ENCODE results near the gene AR.

DNA sequence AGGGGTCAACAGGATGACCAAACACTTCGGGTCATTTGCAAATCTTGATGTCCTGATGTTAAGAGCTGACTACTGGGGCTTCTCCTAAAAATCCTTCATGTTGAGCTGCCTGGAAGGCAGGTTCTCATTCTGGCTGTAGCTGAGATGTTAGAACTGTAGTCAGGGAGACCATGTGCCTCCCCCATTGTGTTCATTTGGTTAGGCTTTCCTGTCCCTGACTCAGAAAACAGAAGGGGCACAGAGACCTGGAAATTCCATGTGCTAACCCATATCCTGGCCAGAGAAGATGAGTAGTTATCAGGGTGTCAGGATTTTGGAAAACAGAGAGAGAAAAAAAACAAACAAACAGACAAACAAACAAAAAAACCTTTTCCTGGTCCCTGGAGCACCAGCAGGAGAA, 177.5 kb downstream of the AR start:
- TF ChIP-seq POLR2A (IDR thresholded peaks at IDR 0.05; ENCODE audit: low read depth, low read length) (no peak), FOS (IDR thresholded peaks at IDR 0.05; ENCODE audit: borderline replicate concordance, insufficient read depth, low read length) (no peak), POLR2AphosphoS5 (IDR thresholded peaks at IDR 0.05; ENCODE audit: insufficient read depth, low read depth, low read length) (no peak), EZH2 (IDR thresholded peaks at IDR 0.05; ENCODE audit: borderline replicate concordance, low read depth, low read length, severe bottlenecking) (no peak), MYC (IDR thresholded peaks at IDR 0.05; ENCODE audit: low read depth, low read length) (no peak)
- TF ChIP-seq, protein P1, sequence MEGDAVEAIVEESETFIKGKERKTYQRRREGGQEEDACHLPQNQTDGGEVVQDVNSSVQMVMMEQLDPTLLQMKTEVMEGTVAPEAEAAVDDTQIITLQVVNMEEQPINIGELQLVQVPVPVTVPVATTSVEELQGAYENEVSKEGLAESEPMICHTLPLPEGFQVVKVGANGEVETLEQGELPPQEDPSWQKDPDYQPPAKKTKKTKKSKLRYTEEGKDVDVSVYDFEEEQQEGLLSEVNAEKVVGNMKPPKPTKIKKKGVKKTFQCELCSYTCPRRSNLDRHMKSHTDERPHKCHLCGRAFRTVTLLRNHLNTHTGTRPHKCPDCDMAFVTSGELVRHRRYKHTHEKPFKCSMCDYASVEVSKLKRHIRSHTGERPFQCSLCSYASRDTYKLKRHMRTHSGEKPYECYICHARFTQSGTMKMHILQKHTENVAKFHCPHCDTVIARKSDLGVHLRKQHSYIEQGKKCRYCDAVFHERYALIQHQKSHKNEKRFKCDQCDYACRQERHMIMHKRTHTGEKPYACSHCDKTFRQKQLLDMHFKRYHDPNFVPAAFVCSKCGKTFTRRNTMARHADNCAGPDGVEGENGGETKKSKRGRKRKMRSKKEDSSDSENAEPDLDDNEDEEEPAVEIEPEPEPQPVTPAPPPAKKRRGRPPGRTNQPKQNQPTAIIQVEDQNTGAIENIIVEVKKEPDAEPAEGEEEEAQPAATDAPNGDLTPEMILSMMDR (IDR thresholded peaks at IDR 0.05; ENCODE audit: extremely low read depth in 1 of 2, insufficient read depth in 1 of 2, low read depth in 1 of 2, low read length in 2 of 2), result no peak
- TF ChIP-seq, protein P2, sequence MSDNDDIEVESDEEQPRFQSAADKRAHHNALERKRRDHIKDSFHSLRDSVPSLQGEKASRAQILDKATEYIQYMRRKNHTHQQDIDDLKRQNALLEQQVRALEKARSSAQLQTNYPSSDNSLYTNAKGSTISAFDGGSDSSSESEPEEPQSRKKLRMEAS (IDR thresholded peaks at IDR 0.05; ENCODE audit: insufficient read depth, insufficient read length), result no peak
